OCI-LY1 (cell line): ENCODE data around the gene MYCBP2.

Experiments
- H2AFZ ChIP-seq: fragments of 200-600 bp; sonication (generic), shearing (Covaris generic); 2 replicates; pipeline ENCODE4 v1.6.0; 2014; ENCODE audit warnings: antibody characterized with exemption, mild to moderate bottlenecking, low read length
- H3F3A ChIP-seq: fragments of 200-600 bp; sonication (generic), shearing (Covaris generic); 2 replicates; pipeline ENCODE4 v1.6.0; 2014; ENCODE audit warnings: mild to moderate bottlenecking, antibody characterized with exemption, low read length, moderate library complexity; ENCODE audit not compliant: insufficient read depth
- H3K27ac ChIP-seq: fragments of 200-600 bp; sonication (generic); 2 replicates; pipeline ENCODE4 v1.5.1; 2014; ENCODE audit warnings: low read length, mixed run types, mild to moderate bottlenecking, low read depth; ENCODE audit not compliant: poor library complexity, severe bottlenecking
- H3K27me3 ChIP-seq: fragments of 200-600 bp; sonication (generic); 2 replicates; pipeline ENCODE4 v1.6.0; 2014; ENCODE audit warnings: antibody characterized with exemption, mild to moderate bottlenecking, low read length, moderate library complexity; ENCODE audit not compliant: insufficient read depth
- H3K36me3 ChIP-seq: fragments of 200-600 bp; sonication (generic); 2 replicates; pipeline ENCODE4 v1.6.1; 2014; ENCODE audit warnings: mild to moderate bottlenecking, antibody characterized with exemption, low read length, moderate library complexity, mixed read lengths; ENCODE audit not compliant: insufficient read depth
- H3K4me1 ChIP-seq: fragments of 200-600 bp; sonication (generic); 2 replicates; pipeline ENCODE4 v1.5.1; 2014; ENCODE audit warnings: mild to moderate bottlenecking, low read length, moderate library complexity; ENCODE audit not compliant: insufficient read depth, severe bottlenecking
- H3K4me2 ChIP-seq: fragments of 200-600 bp; sonication (generic), shearing (Covaris generic); 2 replicates; pipeline ENCODE4 v1.6.1; 2014; ENCODE audit warnings: low read length
- H3K4me3 ChIP-seq: fragments of 200-600 bp; sonication (generic); 2 replicates; pipeline ENCODE4 v1.5.1; 2014; ENCODE audit warnings: low read length, low read depth, mild to moderate bottlenecking, mixed read lengths; ENCODE audit not compliant: poor library complexity, severe bottlenecking
- H3K79me2 ChIP-seq: fragments of 200-600 bp; shearing (Covaris generic); 2 replicates; pipeline ENCODE4 v1.6.1; 2016; ENCODE audit warnings: mixed run types, low read length, mixed read lengths; ENCODE audit not compliant: insufficient read depth
- H3K9ac ChIP-seq: fragments of 200-600 bp; sonication (generic), shearing (Covaris generic); 2 replicates; pipeline ENCODE4 v1.6.1; 2014; ENCODE audit warnings: mild to moderate bottlenecking, low read length, mixed read lengths
- H3K9me2 ChIP-seq: fragments of 200-600 bp; sonication (generic), shearing (Covaris generic); 2 replicates; pipeline ENCODE4 v1.6.1; 2014; ENCODE audit warnings: low read depth, mild to moderate bottlenecking, low read length, mixed read lengths
- H3K9me3 ChIP-seq: fragments of 200-600 bp; shearing (Covaris generic); 2 replicates; pipeline ENCODE4 v1.6.1; 2014; ENCODE audit warnings: low read length, mixed read lengths
- H4K20me1 ChIP-seq: fragments of 200-600 bp; sonication (generic), shearing (Covaris generic); 2 replicates; pipeline ENCODE4 v1.6.0; 2016; ENCODE audit warnings: mild to moderate bottlenecking, low read length; ENCODE audit not compliant: insufficient read depth
- CTCF ChIP-seq: fragments of 200-600 bp; sonication (generic), shearing (Covaris generic); IDR thresholded peaks from 2 replicates; pipeline ENCODE4 v1.5.1; 2017; ENCODE audit warnings: mild to moderate bottlenecking, antibody characterized with exemption, low read length, moderate library complexity, mixed read lengths
- EZH2 ChIP-seq: fragments of 200-600 bp; sonication (generic), shearing (Covaris generic); IDR thresholded peaks from 2 replicates; pipeline ENCODE4 v1.8.0; 2017; ENCODE audit warnings: borderline replicate concordance, mixed run types, mild to moderate bottlenecking, antibody characterized with exemption, low read length, moderate library complexity, mixed read lengths

Gene MYCBP2

GRCh38 chr13:77047649-77048343 lies 279.1 kb downstream of the MYCBP2 start:
- Histone ChIP-seq H3F3A (no peaks in the 10 kb centered on the region; the same call in 1 of the 2 replicates), H3K9me3 (no peaks in the 10 kb centered on the region), H3K4me1 (no peaks in the 10 kb centered on the region), H3K9me2 (no peaks in the 10 kb centered on the region), H3K36me3 (peaks cover 81% of the 10 kb centered on the region), H3K27ac (no peak overlapping the region), H4K20me1 (no peaks in the 10 kb centered on the region), H3K27me3 (no peaks in the 10 kb centered on the region), H3K79me2 (no peaks in the 10 kb centered on the region), H2AFZ (no peak overlapping the region), H3K4me3 (no peak overlapping the region), H3K4me2 (no peak overlapping the region), H3K9ac (no peak overlapping the region)
- TF ChIP-seq EZH2 = no peak
- no peak for TF ChIP-seq CTCF

GRCh38 chr13:77042566-77043177 lies 284.2 kb downstream of the MYCBP2 start:
- Histone ChIP-seq H3K36me3 (peaks cover 31% of the 10 kb centered on the region), H3K27ac (no peak overlapping the region), H3K9ac (no peak overlapping the region), H3K27me3 (no peaks in the 10 kb centered on the region), H3K9me3 (no peaks in the 10 kb centered on the region), H2AFZ (no peak overlapping the region), H3K79me2 (no peaks in the 10 kb centered on the region), H4K20me1 (no peaks in the 10 kb centered on the region), H3F3A (no peaks in the 10 kb centered on the region; the same call in 1 of the 2 replicates), H3K9me2 (no peaks in the 10 kb centered on the region), H3K4me2 (no peak overlapping the region), H3K4me1 (no peaks in the 10 kb centered on the region), H3K4me3 (no peak overlapping the region)
- TF ChIP-seq EZH2 (no peak), CTCF (no peak)

- H3F3A ChIP-seq = no peaks in the 10 kb centered on the region; the same call in 1 of the 2 replicates
- H3K4me2 ChIP-seq = no peak overlapping the region
- no peaks in the 10 kb centered on the region for H3K9me2 ChIP-seq
- TF ChIP-seq EZH2 (no peak), CTCF (no peak)
- H3K4me1 ChIP-seq = no peaks in the 10 kb centered on the region
- H3K27me3 ChIP-seq = no peaks in the 10 kb centered on the region
- H3K36me3 ChIP-seq = peaks cover 15% of the 10 kb centered on the region
- H2AFZ ChIP-seq = no peak overlapping the region
- H4K20me1 ChIP-seq = no peaks in the 10 kb centered on the region
- H3K27ac ChIP-seq = no peak overlapping the region
- H3K9ac ChIP-seq = no peak overlapping the region
- no peaks in the 10 kb centered on the region for H3K9me3 ChIP-seq
- H3K4me3 ChIP-seq = no peak overlapping the region
- no peaks in the 10 kb centered on the region for H3K79me2 ChIP-seq
Measured at GRCh38 chr13:77040835-77041234, 286.1 kb downstream of the MYCBP2 start.
